Measurements from ENCODE around the gene DNAJC5G.
"Not testable (repeated sequence)": the region's sequence is repeated elsewhere in the genome, so short reads cannot be mapped to it uniquely, and the experiment has no call there.

The DNAJC5G gene

DNA sequence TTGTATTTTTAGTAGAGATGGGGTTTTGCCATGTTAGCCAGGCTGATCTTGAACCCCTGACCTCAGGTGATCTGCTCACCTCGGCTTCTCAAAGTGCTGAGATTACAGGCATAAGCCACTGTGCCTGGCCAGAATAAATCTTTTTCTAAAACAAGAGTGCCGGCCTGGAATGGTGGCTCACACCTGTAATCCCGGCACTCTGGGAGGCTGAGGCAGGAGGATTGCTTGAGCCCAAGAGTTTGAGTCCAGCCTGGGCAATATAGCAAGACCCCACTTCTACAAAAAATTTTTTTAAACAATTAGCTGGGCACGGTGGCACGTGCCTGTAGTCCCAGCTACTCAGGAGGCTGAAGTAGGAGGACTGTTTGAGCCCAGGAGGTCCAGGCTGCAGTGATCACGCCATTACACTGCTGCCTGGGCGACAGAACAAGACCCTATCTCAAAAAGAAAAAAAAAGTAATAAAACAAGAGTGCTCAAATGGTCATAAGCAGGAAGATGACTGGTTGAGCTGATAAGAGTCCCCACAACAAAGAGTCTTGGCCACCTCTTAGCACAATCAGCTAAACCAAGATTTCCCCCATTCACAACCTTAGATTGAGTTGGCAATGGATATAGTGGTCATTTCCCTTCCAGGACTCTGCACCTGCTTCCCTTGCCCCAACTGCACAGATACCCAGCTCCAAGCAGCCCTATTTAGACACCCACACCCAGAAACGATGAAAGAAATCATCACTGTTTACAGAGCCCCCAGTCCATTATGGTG is 38.8 kb downstream of the DNAJC5G start:
- TF ChIP-seq, protein P1, sequence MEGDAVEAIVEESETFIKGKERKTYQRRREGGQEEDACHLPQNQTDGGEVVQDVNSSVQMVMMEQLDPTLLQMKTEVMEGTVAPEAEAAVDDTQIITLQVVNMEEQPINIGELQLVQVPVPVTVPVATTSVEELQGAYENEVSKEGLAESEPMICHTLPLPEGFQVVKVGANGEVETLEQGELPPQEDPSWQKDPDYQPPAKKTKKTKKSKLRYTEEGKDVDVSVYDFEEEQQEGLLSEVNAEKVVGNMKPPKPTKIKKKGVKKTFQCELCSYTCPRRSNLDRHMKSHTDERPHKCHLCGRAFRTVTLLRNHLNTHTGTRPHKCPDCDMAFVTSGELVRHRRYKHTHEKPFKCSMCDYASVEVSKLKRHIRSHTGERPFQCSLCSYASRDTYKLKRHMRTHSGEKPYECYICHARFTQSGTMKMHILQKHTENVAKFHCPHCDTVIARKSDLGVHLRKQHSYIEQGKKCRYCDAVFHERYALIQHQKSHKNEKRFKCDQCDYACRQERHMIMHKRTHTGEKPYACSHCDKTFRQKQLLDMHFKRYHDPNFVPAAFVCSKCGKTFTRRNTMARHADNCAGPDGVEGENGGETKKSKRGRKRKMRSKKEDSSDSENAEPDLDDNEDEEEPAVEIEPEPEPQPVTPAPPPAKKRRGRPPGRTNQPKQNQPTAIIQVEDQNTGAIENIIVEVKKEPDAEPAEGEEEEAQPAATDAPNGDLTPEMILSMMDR (IDR thresholded peaks at IDR 0.05; ENCODE audit: insufficient read depth, low read depth, low read length, missing control alignments), result no peak
- no peak for DNase-seq (ENCODE audit: low read depth)
- no peak overlapping the region for H3K4me3 ChIP-seq (ENCODE audit: low read depth, low read length)

DNA sequence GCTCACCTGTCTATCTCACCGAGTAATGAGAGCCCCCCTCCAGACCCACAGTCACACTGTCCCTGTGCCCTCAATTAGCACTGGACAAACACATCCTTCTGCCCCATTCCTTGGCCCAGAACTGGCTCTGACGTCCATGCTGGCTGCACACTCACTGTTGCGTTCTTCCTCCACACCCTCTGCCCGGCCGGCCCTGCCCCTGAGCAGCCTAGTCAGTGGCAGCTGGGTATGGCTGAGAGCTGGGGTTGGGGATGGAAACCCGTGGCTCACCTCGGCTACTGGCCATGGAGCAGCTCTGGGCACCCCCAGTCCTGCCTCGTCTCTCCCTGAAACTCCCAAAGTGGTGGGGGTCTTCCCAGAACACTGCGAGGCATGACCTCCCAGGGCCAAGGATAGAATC is 39.5 kb downstream of the DNAJC5G start:
- DNase-seq (ENCODE audit: low read depth), result no peak
- H3K4me3 ChIP-seq (ENCODE audit: low read depth, low read length), result no peak overlapping the region
- TF ChIP-seq, protein P1 (IDR thresholded peaks at IDR 0.05; ENCODE audit: insufficient read depth, low read depth, low read length, missing control alignments), result no peak

DNA sequence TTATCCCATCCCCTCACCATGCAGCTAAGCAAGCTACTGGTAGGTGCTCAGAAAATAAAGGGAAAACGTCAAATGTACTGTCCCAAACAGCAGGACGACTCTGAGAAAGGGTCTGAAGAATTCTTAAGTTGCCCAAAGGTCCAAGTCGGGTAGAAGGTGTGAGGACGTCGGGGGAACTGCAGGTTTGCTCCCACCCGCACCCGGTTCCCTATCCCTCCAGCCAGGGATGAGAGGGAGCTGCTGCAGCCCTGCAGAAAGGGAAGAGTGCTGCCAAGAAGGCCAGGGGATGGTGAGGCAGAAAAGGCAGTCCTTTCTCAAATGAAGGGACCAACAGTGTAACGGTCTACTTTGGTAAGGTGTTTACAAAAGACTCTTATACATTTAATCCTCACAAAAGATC is 39.9 kb downstream of the DNAJC5G start:
- no peak overlapping the region for H3K4me3 ChIP-seq (ENCODE audit: low read depth, low read length)
- TF ChIP-seq, protein P1 (IDR thresholded peaks at IDR 0.05; ENCODE audit: insufficient read depth, low read depth, low read length, missing control alignments), result no peak
- DNase-seq (ENCODE audit: low read depth), result no peak

DNA sequence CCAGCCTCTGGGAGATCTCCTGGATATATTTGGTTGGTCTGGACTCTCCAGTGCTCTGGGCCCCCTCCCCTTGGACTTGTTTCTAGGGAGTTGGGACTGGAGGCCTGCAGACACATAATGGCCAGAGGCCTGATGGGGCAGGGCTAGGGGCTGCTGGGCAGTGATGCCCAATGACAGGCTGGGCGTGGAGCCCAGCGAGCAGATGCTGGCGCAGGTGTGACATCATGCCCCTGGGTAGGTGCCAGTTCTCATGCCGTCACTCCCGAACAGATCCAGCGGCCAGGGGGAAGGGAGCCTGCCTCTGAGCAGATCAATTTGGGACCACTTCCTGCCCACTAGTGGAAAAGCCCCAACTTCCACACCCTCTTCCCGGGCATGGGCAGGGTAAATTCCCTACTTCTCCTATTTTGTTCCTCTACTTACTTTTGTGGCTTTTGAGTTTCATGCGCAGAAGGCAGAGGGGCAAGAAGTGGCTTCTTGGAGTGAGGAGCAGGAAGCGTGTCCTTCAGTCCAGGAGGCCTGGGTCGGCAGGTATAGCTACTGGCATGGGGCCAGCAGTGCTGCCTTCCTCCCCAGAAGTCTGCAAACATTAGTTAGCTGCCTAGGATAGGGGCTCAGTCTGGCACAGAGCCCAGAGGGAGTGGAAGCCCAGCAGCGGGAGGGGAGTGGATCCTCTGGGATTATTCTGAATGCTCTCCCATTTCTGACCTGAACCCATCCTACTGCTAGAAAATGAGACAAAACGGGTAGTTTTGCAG is 41.6 kb downstream of the DNAJC5G start:
- no peak for DNase-seq (ENCODE audit: low read depth)
- no peak overlapping the region for H3K4me3 ChIP-seq (ENCODE audit: low read depth, low read length)
- TF ChIP-seq, protein P1 (IDR thresholded peaks at IDR 0.05; ENCODE audit: insufficient read depth, low read depth, low read length, missing control alignments), result no peak

DNA sequence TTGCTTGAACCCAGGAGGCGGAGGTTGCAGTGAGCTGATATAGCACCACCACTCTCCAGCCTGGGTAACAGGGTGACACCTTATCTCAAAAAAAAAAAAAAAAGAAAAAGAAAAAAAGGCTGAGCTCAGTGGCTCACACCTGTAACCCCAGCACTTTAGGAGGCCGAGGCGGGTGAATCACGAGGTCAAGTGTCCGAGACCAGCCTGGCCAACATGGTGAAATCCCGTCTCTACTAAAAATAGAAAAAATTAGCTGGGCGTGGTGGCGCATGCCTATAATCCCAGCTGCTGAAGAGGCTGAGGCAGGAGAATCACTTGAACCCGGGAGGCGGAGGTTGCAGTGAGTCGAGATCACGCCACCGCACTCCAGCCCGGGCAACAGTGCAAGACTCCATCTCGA is 44.6 kb downstream of the DNAJC5G start:
- H3K4me3 ChIP-seq (ENCODE audit: low read depth, low read length); DNase-seq (ENCODE audit: low read depth): not testable (repeated sequence)

DNA sequence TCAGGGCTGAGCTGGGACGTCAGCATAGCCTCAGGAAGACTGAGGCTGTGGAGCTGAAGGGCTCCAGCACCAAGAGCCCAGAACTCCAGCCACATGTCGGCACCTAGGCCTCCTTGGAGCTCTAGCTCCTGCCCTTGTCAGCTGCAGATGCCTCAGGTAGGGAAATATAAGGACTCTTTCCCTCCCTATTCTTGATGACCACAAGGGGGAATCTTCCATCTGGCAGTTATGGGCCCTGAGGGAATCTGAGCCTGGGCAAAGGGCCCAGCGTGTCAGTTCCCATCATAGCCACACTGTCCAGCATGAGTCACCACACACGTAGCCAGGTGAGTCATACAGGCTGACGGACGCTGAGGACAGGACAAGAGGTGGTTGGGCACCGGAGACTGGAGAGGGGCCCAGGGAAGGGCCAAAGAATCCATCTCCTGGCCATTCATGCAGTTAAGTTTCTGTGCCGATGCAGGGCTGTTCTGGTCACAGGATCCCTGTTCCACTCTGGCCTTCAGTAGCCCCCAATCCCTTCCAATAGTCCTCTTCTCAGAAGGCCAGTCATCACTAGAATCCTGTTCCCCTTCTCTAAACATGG is 45.8 kb downstream of the DNAJC5G start:
- TF ChIP-seq, protein P1 (IDR thresholded peaks at IDR 0.05; ENCODE audit: insufficient read depth, low read depth, low read length, missing control alignments), result no peak
- H3K4me3 ChIP-seq (ENCODE audit: low read depth, low read length), result no peak overlapping the region
- no peak for DNase-seq (ENCODE audit: low read depth)

DNA sequence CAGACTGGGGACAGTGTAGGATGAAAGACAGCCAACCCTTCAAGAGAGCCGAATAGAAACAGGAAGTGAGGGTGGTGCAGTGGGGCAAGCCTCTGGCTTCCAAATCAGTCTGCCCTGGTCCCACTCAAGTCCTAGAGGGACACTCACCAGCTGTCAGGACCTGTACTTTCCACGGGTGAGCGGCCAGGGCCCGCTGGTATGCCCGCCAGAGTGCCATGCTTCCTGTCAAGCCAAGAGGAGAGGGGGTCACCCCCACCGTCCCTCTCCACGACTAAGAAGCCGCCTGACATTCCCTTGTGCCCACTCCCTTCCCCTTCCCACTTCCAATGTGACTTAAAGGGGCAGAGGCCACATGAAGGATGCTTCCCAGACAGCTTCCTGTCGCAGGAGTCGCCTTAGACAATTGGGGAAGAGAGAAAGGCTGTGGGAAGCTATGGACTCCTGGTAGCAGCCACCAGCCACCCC is 47.1 kb downstream of the DNAJC5G start:
- TF ChIP-seq, protein P1 (IDR thresholded peaks at IDR 0.05; ENCODE audit: insufficient read depth, low read depth, low read length, missing control alignments), result no peak
- H3K4me3 ChIP-seq (ENCODE audit: low read depth, low read length), result peak overlapping the region; percentile 68
- peak; percentile 52 for DNase-seq (ENCODE audit: low read depth)

All from GM12865 (cell line).